OCI-LY7 (cell line): Measurements from ENCODE around the gene GRID2. TPM values are rescaled to one million over a fixed set of nuclear protein-coding genes. Genes with fewer than 3 reads are reported as not detected.

ENCODE experiments used
- BruUV-seq: library from RNA; stranded (reverse); fragments of 400-500 nt; replicated peaks from 2 replicates; lab custom pipeline; 2021; lab: Mats Ljungman, UMichigan
- CTCF ChIA-PET: fragments of 300-600 bp; sonication (Branson Sonifier 250); formaldehyde crosslinking; loops from one replicate; lab custom pipeline; 2022; ENCODE audit warnings: antibody characterized with exemption; ENCODE audit not compliant: unreplicated experiment; lab: Charles Lee
- POLR2A ChIA-PET: fragments of 300-600 bp; sonication (Branson Sonifier 250); formaldehyde crosslinking; loops from one replicate; lab custom pipeline; 2022; ENCODE audit warnings: antibody characterized with exemption; lab: Charles Lee
- DNase-seq: peaks from one replicate; pipeline ENCODE4 v3.0.0-alpha.2; 2015; ENCODE audit warnings: low spot score
- H2AFZ ChIP-seq: fragments of 200-600 bp; sonication (generic), shearing (Covaris generic); 2 replicates; pipeline ENCODE4 v1.6.1; 2014; ENCODE audit warnings: mild to moderate bottlenecking, antibody characterized with exemption, low read length, moderate library complexity
- H3K27ac ChIP-seq: fragments of 200-600 bp; sonication (generic); 2 replicates; pipeline ENCODE4 v1.5.1; 2014; ENCODE audit warnings: mixed run types, low read depth, mild to moderate bottlenecking, moderate library complexity, low read length, inconsistent platforms; ENCODE audit not compliant: poor library complexity, severe bottlenecking
- H3K36me3 ChIP-seq: fragments of 200-600 bp; sonication (generic); 2 replicates; pipeline ENCODE4 v1.6.1; 2014; ENCODE audit warnings: mild to moderate bottlenecking, antibody characterized with exemption, low read length, moderate library complexity, mixed read lengths; ENCODE audit not compliant: insufficient read depth
- H3K4me1 ChIP-seq: fragments of 200-600 bp; sonication (generic); 2 replicates; pipeline ENCODE4 v1.5.1; 2014; ENCODE audit warnings: mild to moderate bottlenecking, low read length; ENCODE audit not compliant: insufficient read depth, poor library complexity, severe bottlenecking
- H3K4me2 ChIP-seq: fragments of 200-600 bp; sonication (generic); 2 replicates; pipeline ENCODE4 v1.6.1; 2014; ENCODE audit warnings: mild to moderate bottlenecking, low read length
- H3K4me3 ChIP-seq: fragments of 200-600 bp; sonication (generic); 2 replicates; pipeline ENCODE4 v1.5.1; 2014; ENCODE audit warnings: mild to moderate bottlenecking, low read depth, low read length; ENCODE audit not compliant: poor library complexity, severe bottlenecking
- H3K79me2 ChIP-seq: fragments of 200-600 bp; sonication (generic); 2 replicates; pipeline ENCODE4 v1.6.1; 2016; ENCODE audit warnings: low read depth, mild to moderate bottlenecking, low read length, moderate library complexity, mixed read lengths; ENCODE audit not compliant: insufficient read depth
- H3K9me2 ChIP-seq: fragments of 200-600 bp; sonication (generic); 2 replicates; pipeline ENCODE4 v1.6.1; 2016; ENCODE audit warnings: mild to moderate bottlenecking, low read length, mixed read lengths; ENCODE audit not compliant: insufficient read depth
- H3K9me3 ChIP-seq: fragments of 200-600 bp; sonication (generic); 2 replicates; pipeline ENCODE4 v1.6.1; 2014; ENCODE audit warnings: mild to moderate bottlenecking, mixed run types, low read length, mixed read lengths
- H4K20me1 ChIP-seq: fragments of 200-600 bp; sonication (generic); 2 replicates; pipeline ENCODE4 v1.6.1; 2014; ENCODE audit warnings: mild to moderate bottlenecking, antibody characterized with exemption, low read length, moderate library complexity, mixed read lengths; ENCODE audit not compliant: insufficient read depth
- CTCF ChIP-seq: fragments of 200-600 bp; sonication (generic); conservative IDR thresholded peaks from 2 replicates; pipeline ENCODE4 v1.5.1; 2014; ENCODE audit warnings: mild to moderate bottlenecking, antibody characterized with exemption, low read length, moderate library complexity, mixed read lengths
- EZH2phosphoT487 ChIP-seq: fragments of 200-600 bp; sonication (generic); IDR thresholded peaks from 2 replicates; pipeline ENCODE4 v1.6.1; 2018; ENCODE audit warnings: low read depth, borderline replicate concordance, mild to moderate bottlenecking, mixed run types, antibody characterized with exemption, low read length, moderate library complexity, mixed read lengths
- intact Hi-C: fragments of 100-400 bp; cut with micrococcal nuclease; formaldehyde crosslinking; loops from one replicate; pipeline ENCODE4 v1.10.0; 2022; ENCODE audit not compliant: unreplicated experiment
- total RNA-seq, 2 experiments: library from RNA; depleted of rRNA in 1 of 2; stranded (reverse); fragments of >200 nt in 1 of 2; shearing (Covaris generic) in 1 of 2; gene quantifications; 2 replicates each; pipeline ENCODE4 v1.2.3, GENCODE V29; 2014 to 2022

GRID2 gene
- total RNA-seq, 2 experiments from 2014 or later, result not detected

GRCh38 chr4:92305878-92306520 is 2.2 kb downstream of the GRID2 start:
- no peaks in the 10 kb centered on the region for H3K36me3 ChIP-seq
- intact Hi-C loops, result no loop called here

DNA sequence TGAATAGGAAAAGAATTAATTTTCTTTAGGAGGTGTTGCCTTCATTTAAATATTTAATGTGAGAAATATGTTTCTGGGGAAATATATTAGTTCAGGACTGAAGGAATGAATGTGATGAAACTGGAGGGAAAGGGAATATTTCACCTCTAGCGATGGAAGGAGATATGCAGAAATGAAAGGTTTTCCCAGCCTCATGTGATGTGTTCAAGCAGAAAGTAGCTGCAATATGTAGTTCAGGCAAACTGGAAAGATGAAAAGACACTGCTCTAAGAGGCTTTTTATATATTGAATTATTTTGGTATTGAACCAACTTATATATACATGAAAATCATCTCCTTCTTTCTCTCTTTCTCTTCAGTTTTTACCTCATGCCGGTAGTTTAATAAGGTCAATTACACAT is 3.4 kb downstream of the GRID2 start:
- Histone ChIP-seq H3K4me3 (no peak overlapping the region), H3K9me2 (no peaks in the 10 kb centered on the region), H3K9me3 (no peaks in the 10 kb centered on the region), H3K36me3 (no peaks in the 10 kb centered on the region), H4K20me1 (no peaks in the 10 kb centered on the region), H3K27ac (no peak overlapping the region), H3K79me2 (no peaks in the 10 kb centered on the region), H3K4me2 (no peak overlapping the region), H3K4me1 (no peaks in the 10 kb centered on the region), H2AFZ (no peak overlapping the region)
- BruUV-seq, result no TSS peak
- POLR2A ChIA-PET, result no interaction called here
- CTCF ChIA-PET, result no interaction called here
- intact Hi-C loops, result no loop called here
- no peak for TF ChIP-seq CTCF
- no peak for TF ChIP-seq EZH2phosphoT487
- no peak for DNase-seq

More at GRCh38 chr4:92305878-92306520, 2.2 kb downstream of the GRID2 start:
- Histone ChIP-seq H3K4me3 (no peak overlapping the region), H3K9me2 (no peaks in the 10 kb centered on the region), H2AFZ (no peak overlapping the region), H3K4me1 (no peaks in the 10 kb centered on the region), H3K79me2 (no peaks in the 10 kb centered on the region), H4K20me1 (no peaks in the 10 kb centered on the region), H3K9me3 (no peaks in the 10 kb centered on the region), H3K27ac (no peak overlapping the region), H3K4me2 (no peak overlapping the region)
- no peak for TF ChIP-seq EZH2phosphoT487
- no peak for TF ChIP-seq CTCF
- no peak for DNase-seq
- POLR2A ChIA-PET, result no interaction called here
- no TSS peak for BruUV-seq
- CTCF ChIA-PET, result no interaction called here

- no peaks in the 10 kb centered on the region for H3K4me1 ChIP-seq
- H3K9me3 ChIP-seq, result no peaks in the 10 kb centered on the region
- no peak for DNase-seq
- no peaks in the 10 kb centered on the region for H3K9me2 ChIP-seq
- no peak overlapping the region for H2AFZ ChIP-seq
- H3K4me3 ChIP-seq, result no peak overlapping the region
- no peaks in the 10 kb centered on the region for H4K20me1 ChIP-seq
- no peak overlapping the region for H3K27ac ChIP-seq
- intact Hi-C loops, result no loop called here
- CTCF ChIA-PET, result no interaction called here
- no peak for TF ChIP-seq EZH2phosphoT487
- no peak for TF ChIP-seq CTCF
- POLR2A ChIA-PET, result no interaction called here
- H3K4me2 ChIP-seq, result no peak overlapping the region
- no TSS peak for BruUV-seq
- H3K79me2 ChIP-seq, result no peaks in the 10 kb centered on the region
- no peaks in the 10 kb centered on the region for H3K36me3 ChIP-seq
Measured at GRCh38 chr4:92307866-92308265, 4.1 kb downstream of the GRID2 start.
